T-helper 2 cell treated with Interferon-gamma antibody and Interleukin-4, amounts not matched to agents 100 ng/mL and 5 ng/mL, for 36 hours (primary cell): ENCODE measurements around the gene SLC25A39. TPM values are rescaled to one million over a fixed set of nuclear protein-coding genes. Genes with fewer than 3 reads are reported as not detected.

Experiments
- intact Hi-C: fragments of 100-400 bp; cut with micrococcal nuclease; formaldehyde crosslinking; loops from one replicate; pipeline ENCODE4 v1.15.1; 2023
- total RNA-seq: library from RNA; stranded (reverse); gene quantifications from 2 replicates; pipeline ENCODE4 v1.2.3, GENCODE V29; 2022

Gene SLC25A39
- total RNA-seq, 1 donor from 2014 or later = 110 TPM

GRCh38 chr17:44280392-44280937 lies 44.2 kb downstream of the SLC25A39 start:
- intact Hi-C loops = no loop called here

DNA sequence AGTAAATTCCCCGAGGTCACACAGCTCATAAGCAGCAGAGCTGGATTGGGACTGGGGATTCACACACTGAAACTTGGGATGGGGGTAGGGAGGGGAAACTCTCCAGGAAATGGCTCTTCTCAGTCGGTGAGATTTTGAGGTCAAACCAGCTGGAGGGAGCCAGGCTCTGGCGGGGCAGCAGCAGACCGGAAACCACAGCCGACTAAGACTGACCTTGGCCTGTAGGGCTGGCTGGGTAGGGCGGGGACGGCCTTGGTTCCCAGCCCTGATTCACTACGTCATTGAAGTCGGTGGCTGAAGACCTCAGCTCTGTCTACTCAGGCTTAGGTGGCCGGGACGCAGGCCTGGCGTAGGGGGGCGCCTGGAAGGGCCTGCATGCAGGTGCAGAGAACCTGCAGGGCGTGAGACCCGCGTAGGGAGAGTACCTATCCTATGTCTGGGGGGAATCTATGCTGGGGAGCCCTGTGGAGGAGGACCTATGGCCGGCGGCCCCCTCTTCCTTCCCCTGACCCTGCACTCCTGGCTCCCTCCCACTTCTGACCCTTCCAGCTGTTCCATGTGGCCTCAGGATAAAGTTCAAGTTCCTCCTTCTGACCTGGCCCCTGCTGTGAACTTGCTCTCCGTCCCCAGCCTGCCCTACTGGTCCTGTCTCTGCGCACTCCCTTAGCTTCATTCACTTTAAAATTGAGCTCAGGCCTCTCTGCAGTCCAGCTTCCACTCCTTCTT lies 44.8 kb downstream of the SLC25A39 start:
- intact Hi-C loops = no loop called here

DNA sequence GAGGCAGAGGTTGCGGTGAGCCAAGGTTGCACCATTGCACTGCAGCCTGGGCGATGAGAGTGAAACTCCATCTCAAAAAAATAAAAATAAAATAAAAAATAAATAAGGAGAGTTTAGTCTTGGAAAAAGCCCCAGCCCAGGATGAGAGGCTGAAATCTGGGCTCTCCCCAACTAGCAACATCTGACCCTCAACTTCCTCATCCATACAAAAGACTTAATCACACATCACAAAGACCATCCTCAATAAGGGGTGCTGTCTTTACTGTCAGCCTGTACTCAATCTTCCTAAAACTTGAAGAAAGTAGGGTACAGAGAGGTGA lies 45.3 kb downstream of the SLC25A39 start:
- intact Hi-C loops = no loop called here

- intact Hi-C loops = no loop called here
These were observed 46.6 kb downstream of the SLC25A39 start for GRCh38 chr17:44277976-44278375.

DNA sequence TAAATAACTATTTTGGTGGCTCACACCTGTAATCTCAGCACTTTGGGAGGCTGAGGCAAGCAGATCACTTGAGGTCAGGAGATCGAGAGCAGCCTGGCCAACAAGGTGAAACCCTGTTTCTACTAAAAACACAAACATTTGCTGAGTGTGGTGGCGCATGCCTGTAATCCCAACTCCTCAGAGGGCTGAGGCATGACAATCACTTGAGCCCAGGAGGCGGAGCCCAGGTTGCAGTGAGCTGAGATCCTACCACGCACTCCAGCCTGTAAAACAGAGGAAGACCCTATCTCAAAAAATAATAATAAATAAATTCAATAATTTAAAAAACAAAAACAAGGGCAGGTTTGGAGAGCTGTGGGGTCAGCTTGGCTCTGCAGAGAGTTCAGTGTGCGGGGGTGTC lies 51.0 kb downstream of the SLC25A39 start:
- intact Hi-C loops = no loop called here

DNA sequence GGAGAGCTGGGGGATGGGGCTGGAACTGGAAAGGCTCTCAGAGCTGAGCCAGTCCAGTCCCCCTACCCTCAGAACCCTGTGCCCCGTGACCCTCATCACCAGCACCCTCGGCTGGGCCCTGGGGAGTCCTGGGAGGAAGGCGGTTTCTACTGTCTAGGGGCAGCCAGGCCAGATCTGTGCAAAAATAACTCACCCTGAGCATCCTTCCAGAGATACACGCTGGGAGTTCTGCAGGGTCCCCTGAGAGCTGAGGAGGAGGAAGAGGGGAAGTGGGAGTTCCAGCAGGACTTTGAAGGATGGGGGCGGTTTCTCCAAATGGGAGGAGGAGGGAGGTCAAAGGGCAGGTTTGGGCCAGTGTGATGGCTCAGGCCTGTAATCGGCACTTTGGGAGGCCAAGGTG lies 51.7 kb downstream of the SLC25A39 start:
- intact Hi-C loops = no loop called here

DNA sequence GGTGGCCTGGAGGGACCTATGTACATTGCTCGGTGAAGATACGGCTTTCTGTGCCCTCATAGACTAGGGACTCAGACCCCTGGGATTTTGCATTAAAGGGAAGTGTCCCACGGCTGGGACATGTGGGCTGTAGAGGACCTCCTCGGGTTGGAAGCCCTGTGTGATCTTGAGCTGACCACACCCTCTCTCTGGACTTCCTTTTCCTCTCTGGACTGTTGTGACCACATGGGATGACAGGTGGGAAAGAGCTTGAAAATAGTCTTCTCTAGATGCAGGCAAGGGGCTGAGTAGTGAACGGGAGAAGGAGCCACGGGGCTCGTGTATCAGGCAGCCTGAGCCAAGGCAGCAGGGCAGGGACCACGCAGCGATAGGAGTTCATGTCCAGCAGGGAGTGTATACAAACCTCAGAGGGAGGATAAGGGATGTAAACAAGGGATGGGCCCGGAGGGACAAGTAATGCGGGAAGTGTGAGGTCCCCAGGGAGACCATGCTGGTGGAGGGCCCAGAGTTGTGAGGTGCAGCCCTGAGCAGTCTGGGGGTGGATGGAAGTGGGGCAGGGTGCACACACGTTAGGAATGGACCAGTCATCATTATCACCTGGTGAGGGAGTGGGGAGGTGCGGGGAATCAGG lies 52.2 kb downstream of the SLC25A39 start:
- intact Hi-C loops = no loop called here

Other genes with a start within 250 kb of the SLC25A39 start
- 10.3 and 14.7 TPM in 2 replicates for gene HDAC5, start 201.2 kb downstream of the SLC25A39 start, total RNA-seq
- 14.3 and 15.2 TPM in 2 replicates for gene HROB, start 182.9 kb downstream of the SLC25A39 start, total RNA-seq
- gene ASB16, start 154.1 kb downstream of the SLC25A39 start, total RNA-seq = 0.75 TPM in 1 of 2 replicates, not detected in the other
- 29.7 and 31.1 TPM in 2 replicates for gene TMUB2, start 137.9 kb downstream of the SLC25A39 start, total RNA-seq
- 116 TPM in 2 replicates for gene ATXN7L3, start 124.9 kb downstream of the SLC25A39 start, total RNA-seq
- gene UBTF, start 105.1 kb downstream of the SLC25A39 start, total RNA-seq = 168 and 172 TPM in 2 replicates
- not detected in 2 replicates for gene SLC4A1, start 56.7 kb downstream of the SLC25A39 start, total RNA-seq
- 0.11 and 0.20 TPM in 2 replicates for gene RUNDC3A, start 16.2 kb downstream of the SLC25A39 start, total RNA-seq
- gene GRN, start 20.5 kb upstream of the SLC25A39 start, total RNA-seq = 41.7 and 44.2 TPM in 2 replicates
- gene FAM171A2, start 39.0 kb upstream of the SLC25A39 start, total RNA-seq = 0.16 and 0.34 TPM in 2 replicates
- gene ITGA2B, start 64.8 kb upstream of the SLC25A39 start, total RNA-seq = 0.39 and 1.2 TPM in 2 replicates
- gene GPATCH8, start 178.6 kb upstream of the SLC25A39 start, total RNA-seq = 43.7 and 49.2 TPM in 2 replicates
- gene FZD2, start 232.7 kb upstream of the SLC25A39 start, total RNA-seq = 0.30 and 0.52 TPM in 2 replicates